ENCODE measurements around the gene NXT1.
"Not testable (repeated sequence)": the region's sequence is repeated elsewhere in the genome, so short reads cannot be mapped to it uniquely, and the experiment has no call there.

NXT1 gene

DNA sequence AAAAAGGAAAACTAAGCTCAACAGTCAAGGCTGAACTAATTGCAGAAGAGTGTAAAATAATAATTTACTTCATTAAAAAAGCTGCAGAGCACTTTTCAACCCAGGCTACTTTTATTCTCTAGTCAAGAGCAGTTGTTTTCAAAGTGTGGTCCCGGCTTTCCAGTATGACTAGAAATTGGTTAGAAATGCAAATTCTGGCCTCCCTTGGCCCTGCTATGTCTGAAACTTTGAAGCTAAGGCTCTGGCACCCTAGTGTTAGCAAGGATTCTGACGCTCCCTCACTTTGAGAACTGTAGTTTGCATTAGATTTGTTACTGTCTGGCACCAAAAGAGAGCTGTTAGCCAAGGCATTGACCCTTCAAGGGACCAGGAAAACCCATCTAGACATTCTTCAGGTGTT, 9.5 kb upstream of the NXT1 start:
- peaks cover 4% of the 10 kb centered on the region; the same call in 1 of the 2 replicates for H3K9me3 ChIP-seq (ENCODE audit: insufficient read depth, low read length)
- no peak overlapping the region for H3K4me3 ChIP-seq (ENCODE audit: insufficient read length, low read depth)
- peaks cover 6% of the 10 kb centered on the region for H3K4me1 ChIP-seq (ENCODE audit: insufficient read depth, insufficient read length)
- DNase-seq (ENCODE audit: low read depth, low spot score), result no peak
- H3K9ac ChIP-seq (ENCODE audit: insufficient read length, low read depth), result no peak overlapping the region
- no peak for TF ChIP-seq ZNF274 (IDR thresholded peaks at IDR 0.05; ENCODE audit: low read depth, low read length)
- H3K36me3 ChIP-seq (ENCODE audit: insufficient read depth, insufficient read length, low read length), result no peaks in the 10 kb centered on the region
- H3K27me3 ChIP-seq (ENCODE audit: insufficient read depth, insufficient read length), result no peaks in the 10 kb centered on the region

DNA sequence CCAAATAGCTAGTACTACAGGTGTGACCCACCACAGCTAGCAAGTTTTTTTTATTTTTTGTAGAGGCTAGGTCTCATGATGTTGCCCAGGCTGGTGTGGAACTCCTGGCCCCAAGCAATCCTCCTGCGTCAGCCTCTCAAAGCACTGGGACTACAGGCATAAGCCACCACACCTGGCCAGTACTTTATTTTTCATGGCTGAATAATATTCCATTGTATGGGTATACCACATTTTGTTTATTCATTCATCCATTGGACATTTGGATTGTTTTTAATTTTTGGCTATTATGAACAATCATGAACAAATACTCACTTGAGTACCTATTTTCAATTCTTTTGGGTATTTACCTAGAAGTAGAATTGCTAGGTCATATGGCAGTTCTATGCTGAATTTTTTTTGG, 7.0 kb upstream of the NXT1 start:
- Histone ChIP-seq H3K9ac (ENCODE audit: insufficient read length, low read depth) (no peak overlapping the region), H3K27me3 (ENCODE audit: insufficient read depth, insufficient read length) (no peaks in the 10 kb centered on the region), H3K9me3 (ENCODE audit: insufficient read depth, low read length) (peaks cover 4% of the 10 kb centered on the region; the same call in 1 of the 2 replicates), H3K36me3 (ENCODE audit: insufficient read depth, insufficient read length, low read length) (no peaks in the 10 kb centered on the region), H3K4me3 (ENCODE audit: insufficient read length, low read depth) (no peak overlapping the region), H3K4me1 (ENCODE audit: insufficient read depth, insufficient read length) (peaks cover 5% of the 10 kb centered on the region)
- DNase-seq (ENCODE audit: low read depth, low spot score), result no peak
- no peak for TF ChIP-seq ZNF274 (IDR thresholded peaks at IDR 0.05; ENCODE audit: low read depth, low read length)
- TF ChIP-seq SUZ12 (IDR thresholded peaks at IDR 0.05; ENCODE audit: extremely low read depth, insufficient read depth, insufficient read length), result no peak
- no peak for TF ChIP-seq YY1 (IDR thresholded peaks at IDR 0.05; ENCODE audit: insufficient read depth, insufficient read length)

DNA sequence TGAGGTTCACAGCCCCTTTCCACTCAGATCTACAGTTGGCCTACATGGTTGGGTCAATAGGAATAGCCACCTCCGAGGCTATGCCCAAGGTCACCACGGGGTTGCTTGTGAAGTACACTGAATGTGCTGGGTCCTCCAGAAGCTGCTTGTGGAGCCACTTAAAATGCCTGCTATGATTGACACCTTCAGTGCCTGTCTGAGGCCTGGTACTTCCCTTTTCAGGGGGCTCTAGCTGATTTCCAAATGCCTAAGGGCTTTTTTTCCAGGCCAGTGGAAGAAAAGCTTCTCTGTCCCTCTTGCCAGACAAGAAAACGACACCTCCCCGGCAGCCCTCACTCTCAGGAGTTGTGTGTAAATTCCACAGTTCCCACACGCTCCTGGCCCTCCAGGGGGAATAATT, 6.3 kb upstream of the NXT1 start:
- DNase-seq (ENCODE audit: low read depth, low spot score), result no peak
- peaks cover 7% of the 10 kb centered on the region for H3K4me1 ChIP-seq (ENCODE audit: insufficient read depth, insufficient read length)
- H3K27me3 ChIP-seq (ENCODE audit: insufficient read depth, insufficient read length), result no peaks in the 10 kb centered on the region
- no peaks in the 10 kb centered on the region for H3K36me3 ChIP-seq (ENCODE audit: insufficient read depth, insufficient read length, low read length)
- H3K9me3 ChIP-seq (ENCODE audit: insufficient read depth, low read length), result peaks cover 4% of the 10 kb centered on the region; the same call in 1 of the 2 replicates
- no peak overlapping the region for H3K9ac ChIP-seq (ENCODE audit: insufficient read length, low read depth)
- no peak for TF ChIP-seq SUZ12 (IDR thresholded peaks at IDR 0.05; ENCODE audit: extremely low read depth, insufficient read depth, insufficient read length)
- TF ChIP-seq ZNF274 (IDR thresholded peaks at IDR 0.05; ENCODE audit: low read depth, low read length), result no peak
- TF ChIP-seq YY1 (IDR thresholded peaks at IDR 0.05; ENCODE audit: insufficient read depth, insufficient read length), result no peak
- no peak overlapping the region for H3K4me3 ChIP-seq (ENCODE audit: insufficient read length, low read depth)

DNA sequence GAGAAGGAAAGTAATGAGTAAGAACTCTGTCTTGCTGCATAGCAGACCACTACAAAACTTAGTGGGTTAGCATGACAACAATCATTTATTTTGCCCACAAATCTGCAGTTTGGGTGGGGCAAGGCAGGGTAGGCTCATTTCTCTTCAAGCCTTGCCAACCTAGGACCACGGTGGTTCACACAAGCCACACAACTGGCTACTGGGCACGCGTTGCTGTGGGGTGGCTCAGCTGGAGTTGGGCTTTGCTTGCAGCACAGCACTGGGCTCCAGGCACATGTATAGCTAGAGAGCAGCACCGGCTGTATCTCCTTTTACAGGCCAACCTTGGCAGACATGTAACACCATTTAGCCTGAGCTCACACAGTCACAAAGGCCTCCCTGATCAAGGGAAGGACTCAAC, 4.6 kb upstream of the NXT1 start:
- Histone ChIP-seq H3K27me3 (ENCODE audit: insufficient read depth, insufficient read length) (no peaks in the 10 kb centered on the region), H3K4me1 (ENCODE audit: insufficient read depth, insufficient read length) (peaks cover 7% of the 10 kb centered on the region), H3K4me3 (ENCODE audit: insufficient read length, low read depth) (no peak overlapping the region), H3K9ac (ENCODE audit: insufficient read length, low read depth) (no peak overlapping the region), H3K9me3 (ENCODE audit: insufficient read depth, low read length) (peaks cover 4% of the 10 kb centered on the region; the same call in 1 of the 2 replicates), H3K36me3 (ENCODE audit: insufficient read depth, insufficient read length, low read length) (no peaks in the 10 kb centered on the region)
- DNase-seq (ENCODE audit: low read depth, low spot score), result no peak
- TF ChIP-seq ZNF274 (IDR thresholded peaks at IDR 0.05; ENCODE audit: low read depth, low read length) (no peak), YY1 (IDR thresholded peaks at IDR 0.05; ENCODE audit: insufficient read depth, insufficient read length) (no peak), SUZ12 (IDR thresholded peaks at IDR 0.05; ENCODE audit: extremely low read depth, insufficient read depth, insufficient read length) (no peak)

DNA sequence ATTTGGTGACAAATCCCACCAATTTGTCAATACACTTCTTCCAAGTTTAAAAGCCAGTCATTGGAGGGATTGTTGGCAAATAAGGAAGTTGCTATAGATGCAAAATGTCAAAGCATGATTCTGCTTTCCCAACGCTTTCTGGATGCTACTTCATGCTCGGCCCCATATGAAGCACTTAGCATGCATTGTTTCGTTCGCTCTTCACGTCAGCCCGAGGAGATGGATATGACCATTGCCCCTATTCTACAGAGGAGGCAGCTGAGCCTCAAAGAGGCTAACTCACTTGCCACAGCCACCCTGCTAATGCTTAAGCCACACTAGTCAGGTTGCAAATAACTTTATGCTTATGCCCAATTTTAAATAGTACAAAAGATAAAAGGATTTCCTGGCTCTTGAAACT, 2.8 kb upstream of the NXT1 start:
- H3K9ac ChIP-seq (ENCODE audit: insufficient read length, low read depth), result no peak overlapping the region
- DNase-seq (ENCODE audit: low read depth, low spot score), result no peak
- H3K36me3 ChIP-seq (ENCODE audit: insufficient read depth, insufficient read length, low read length), result peaks cover 6% of the 10 kb centered on the region
- H3K4me3 ChIP-seq (ENCODE audit: insufficient read length, low read depth), result no peak overlapping the region
- H3K4me1 ChIP-seq (ENCODE audit: insufficient read depth, insufficient read length), result peaks cover 4% of the 10 kb centered on the region
- H3K9me3 ChIP-seq (ENCODE audit: insufficient read depth, low read length), result peaks cover 4% of the 10 kb centered on the region; the same call in 1 of the 2 replicates
- H3K27me3 ChIP-seq (ENCODE audit: insufficient read depth, insufficient read length), result no peaks in the 10 kb centered on the region
- TF ChIP-seq ZNF274 (IDR thresholded peaks at IDR 0.05; ENCODE audit: low read depth, low read length) (no peak), SUZ12 (IDR thresholded peaks at IDR 0.05; ENCODE audit: extremely low read depth, insufficient read depth, insufficient read length) (no peak), YY1 (IDR thresholded peaks at IDR 0.05; ENCODE audit: insufficient read depth, insufficient read length) (no peak)

DNA sequence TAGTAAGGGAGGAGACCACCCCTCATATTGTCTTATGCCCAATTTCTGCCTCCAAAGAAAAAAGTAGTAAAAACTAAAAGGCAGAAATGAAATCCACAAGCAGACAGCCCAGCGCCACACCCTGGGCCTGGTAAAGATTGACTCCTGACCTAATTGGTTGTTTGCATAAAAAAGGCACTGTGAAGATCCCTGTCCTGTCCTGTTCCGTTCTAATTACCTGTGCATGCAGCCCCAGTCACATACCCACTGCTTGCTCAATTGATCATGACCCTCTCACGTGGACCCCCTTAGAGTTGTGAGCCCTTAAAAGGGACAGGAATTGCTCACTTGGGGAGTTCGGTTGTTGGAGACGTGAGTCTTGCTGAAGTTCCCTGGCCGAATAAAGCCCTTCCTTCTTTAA, 2.1 kb upstream of the NXT1 start:
- not testable (repeated sequence) for H3K9me3 ChIP-seq (ENCODE audit: insufficient read depth, low read length); H3K4me3 ChIP-seq (ENCODE audit: insufficient read length, low read depth); DNase-seq (ENCODE audit: low read depth, low spot score); H3K4me1 ChIP-seq (ENCODE audit: insufficient read depth, insufficient read length); H3K9ac ChIP-seq (ENCODE audit: insufficient read length, low read depth); H3K27me3 ChIP-seq (ENCODE audit: insufficient read depth, insufficient read length)
- peaks cover 11% of the 10 kb centered on the region for H3K36me3 ChIP-seq (ENCODE audit: insufficient read depth, insufficient read length, low read length)

DNA sequence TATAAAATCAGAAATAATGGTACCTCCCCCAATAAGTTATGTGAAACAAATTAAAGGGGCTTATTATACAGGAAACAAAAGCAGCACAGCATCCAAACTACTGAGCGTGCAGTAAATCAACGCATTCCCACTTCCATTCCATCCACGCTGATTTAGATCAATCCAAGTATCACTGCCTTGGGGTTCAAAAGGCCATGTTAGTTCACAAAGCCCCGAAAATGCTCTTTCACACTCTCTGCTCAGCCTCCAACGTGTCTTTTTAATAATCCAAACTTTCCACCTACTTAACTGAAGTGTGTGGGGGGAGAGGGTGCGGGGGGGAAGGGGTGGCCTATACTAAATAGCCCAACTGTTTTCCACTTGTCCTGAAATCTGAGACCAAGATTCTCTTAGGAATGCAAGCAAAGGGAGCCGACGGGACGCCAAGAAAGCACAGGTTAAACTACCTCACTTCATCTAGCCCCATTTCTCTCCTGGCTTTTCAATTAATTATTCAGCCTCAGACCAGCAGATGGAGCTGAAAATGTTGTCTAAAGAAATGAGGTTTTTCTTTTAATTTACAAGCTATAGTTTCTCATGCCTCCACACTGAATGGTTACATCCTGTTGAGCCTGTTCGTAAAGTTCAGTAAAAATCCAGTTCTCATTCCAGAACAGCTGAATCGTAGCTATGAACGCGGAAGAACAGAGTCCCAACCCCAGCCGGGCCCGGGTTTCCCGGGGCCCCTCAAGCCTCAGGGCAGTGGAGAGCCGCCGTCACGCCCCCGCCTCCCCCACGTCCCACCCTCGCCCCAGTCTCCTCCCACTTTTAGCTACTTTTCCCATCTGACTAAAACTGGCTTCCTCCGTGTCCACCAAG, 1.0 kb upstream of the NXT1 start:
- Histone ChIP-seq H3K27me3 (ENCODE audit: insufficient read depth, insufficient read length) (no peaks in the 10 kb centered on the region), H3K4me1 (ENCODE audit: insufficient read depth, insufficient read length) (peaks cover 4% of the 10 kb centered on the region), H3K9ac (ENCODE audit: insufficient read length, low read depth) (peak overlapping the region; percentile 85), H3K36me3 (ENCODE audit: insufficient read depth, insufficient read length, low read length) (peaks cover 22% of the 10 kb centered on the region), H3K9me3 (ENCODE audit: insufficient read depth, low read length) (no peaks in the 10 kb centered on the region), H3K4me3 (ENCODE audit: insufficient read length, low read depth) (peak overlapping the region; percentile 78)
- TF ChIP-seq YY1 (IDR thresholded peaks at IDR 0.05; ENCODE audit: insufficient read depth, insufficient read length) (no peak), SUZ12 (IDR thresholded peaks at IDR 0.05; ENCODE audit: extremely low read depth, insufficient read depth, insufficient read length) (no peak), ZNF274 (IDR thresholded peaks at IDR 0.05; ENCODE audit: low read depth, low read length) (no peak)
- DNase-seq (ENCODE audit: low read depth, low spot score), result no peak
